Subcutaneous abdominal adipose tissue (tissue), 5 donors: ENCODE measurements around the gene MSI2.

Experiments
- H3K27ac ChIP-seq: one replicate; pipeline ENCODE4 v1.7.0; 2013; ENCODE audit warnings: low read depth, mild to moderate bottlenecking, inconsistent platforms, low read length, moderate library complexity
- H3K27me3 ChIP-seq, 5 donors: one replicate each; pipeline ENCODE4 v1.7.0; 2013; ENCODE audit warnings: low read length in 5 of 5, inconsistent platforms in 1 of 5; ENCODE audit not compliant: control insufficient read depth in 5 of 5, insufficient read depth in 4 of 5
- H3K36me3 ChIP-seq, 5 donors: one replicate each; pipeline ENCODE4 v1.7.0; 2013; ENCODE audit warnings: low read length in 5 of 5; ENCODE audit not compliant: control insufficient read depth in 5 of 5, insufficient read depth in 5 of 5
- H3K4me1 ChIP-seq, 5 donors: one replicate each; pipeline ENCODE4 v1.7.0; 2013; ENCODE audit warnings: low read length in 5 of 5, mild to moderate bottlenecking in 3 of 5, moderate library complexity in 1 of 5; ENCODE audit not compliant: control insufficient read depth in 5 of 5, insufficient read depth in 5 of 5
- H3K4me3 ChIP-seq, 5 donors: one replicate each; pipeline ENCODE4 v1.7.0; 2013; ENCODE audit warnings: low read length in 5 of 5, low read depth in 1 of 5
- H3K9ac ChIP-seq, 5 donors: one replicate each; pipeline ENCODE4 v1.7.0; 2013; ENCODE audit warnings: low read length in 5 of 5, mild to moderate bottlenecking in 4 of 5, moderate library complexity in 3 of 5
- H3K9me3 ChIP-seq, 5 donors: one replicate each; pipeline ENCODE4 v1.7.0; 2013; ENCODE audit warnings: low read length in 5 of 5; ENCODE audit not compliant: control insufficient read depth in 5 of 5
- donor health status: healthy.
- donor health status: healthy.
- donor health status: healthy.
- donor health status: healthy.
- donor health status: healthy.

Gene MSI2

DNA sequence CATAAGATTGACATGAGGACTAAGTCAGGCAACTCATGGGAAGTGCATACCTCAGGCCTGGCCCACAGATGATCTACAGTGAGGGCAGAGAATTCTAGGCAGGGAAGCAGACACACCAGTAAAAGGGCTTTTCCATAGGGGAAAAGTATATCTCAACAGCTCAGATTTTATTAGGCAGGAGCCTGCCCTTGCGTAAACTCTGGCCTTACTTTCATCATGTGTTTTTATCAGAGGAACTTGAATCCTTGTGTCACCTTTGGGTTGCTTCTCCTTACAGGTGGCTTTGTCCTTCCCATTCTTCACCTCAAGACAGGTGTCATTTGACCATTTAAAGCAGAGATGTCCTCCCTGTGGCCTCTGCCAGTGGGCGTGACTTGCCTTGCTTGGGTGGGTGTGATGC is 138.1 kb downstream of the MSI2 start:
- Histone ChIP-seq H3K36me3 (no peaks in the 10 kb centered on the region), H3K9ac (no peak overlapping the region), H3K9me3 (peaks cover 3 to 12% (median 4%) of the 10 kb centered on the region in 5 donors), H3K4me3 (no peak overlapping the region), H3K27ac (no peak overlapping the region), H3K27me3 (no peaks in the 10 kb centered on the region), H3K4me1 (no peaks in the 10 kb centered on the region)

- no peak overlapping the region for H3K9ac ChIP-seq
- peaks cover 3 to 12% (median 4%) of the 10 kb centered on the region in 5 donors for H3K9me3 ChIP-seq
- H3K4me1 ChIP-seq: no peaks in the 10 kb centered on the region
- no peak overlapping the region for H3K4me3 ChIP-seq
- H3K27me3 ChIP-seq: no peaks in the 10 kb centered on the region
- no peaks in the 10 kb centered on the region for H3K36me3 ChIP-seq
- no peak overlapping the region for H3K27ac ChIP-seq
Measured at GRCh38 chr17:57395721-57396321, 139.5 kb downstream of the MSI2 start.

- no peak overlapping the region for H3K9ac ChIP-seq
- H3K4me3 ChIP-seq: no peak overlapping the region
- H3K27ac ChIP-seq: no peak overlapping the region
- H3K27me3 ChIP-seq: no peaks in the 10 kb centered on the region
- H3K4me1 ChIP-seq: no peaks in the 10 kb centered on the region
- peaks cover 3 to 12% (median 4%) of the 10 kb centered on the region in 5 donors for H3K9me3 ChIP-seq
- H3K36me3 ChIP-seq: peaks cover 0 to 3% (median 2%) of the 10 kb centered on the region in 5 donors
Measured at GRCh38 chr17:57396511-57396921, 140.2 kb downstream of the MSI2 start.

- Histone ChIP-seq H3K4me1 (no peaks in the 10 kb centered on the region), H3K36me3 (peaks cover 0 to 11% (median 8%) of the 10 kb centered on the region in 5 donors), H3K9ac (no peak overlapping the region), H3K27me3 (no peaks in the 10 kb centered on the region), H3K9me3 (peaks cover 3 to 12% (median 4%) of the 10 kb centered on the region in 5 donors), H3K4me3 (no peak overlapping the region), H3K27ac (no peak overlapping the region)
Measured at GRCh38 chr17:57397402-57397801, 141.1 kb downstream of the MSI2 start.

GRCh38 chr17:57399690-57400089 is 143.4 kb downstream of the MSI2 start:
- no peak overlapping the region for H3K4me3 ChIP-seq
- H3K9me3 ChIP-seq: no peaks in the 10 kb centered on the region
- no peak overlapping the region for H3K27ac ChIP-seq
- H3K27me3 ChIP-seq: no peaks in the 10 kb centered on the region
- peaks cover 0 to 13% (median 8%) of the 10 kb centered on the region in 5 donors for H3K36me3 ChIP-seq
- no peaks in the 10 kb centered on the region for H3K4me1 ChIP-seq
- no peak overlapping the region for H3K9ac ChIP-seq

- H3K9me3 ChIP-seq: no peaks in the 10 kb centered on the region
- H3K4me3 ChIP-seq: no peak overlapping the region
- no peaks in the 10 kb centered on the region for H3K27me3 ChIP-seq
- H3K9ac ChIP-seq: no peak overlapping the region
- H3K36me3 ChIP-seq: peaks cover 0 to 13% (median 8%) of the 10 kb centered on the region in 5 donors
- no peaks in the 10 kb centered on the region for H3K4me1 ChIP-seq
- H3K27ac ChIP-seq: no peak overlapping the region
Measured at GRCh38 chr17:57400648-57401047, 144.3 kb downstream of the MSI2 start.

GRCh38 chr17:57401556-57402488 is 145.5 kb downstream of the MSI2 start:
- Histone ChIP-seq H3K4me1 (no peaks in the 10 kb centered on the region), H3K9me3 (no peaks in the 10 kb centered on the region), H3K9ac (no peak overlapping the region), H3K4me3 (no peak overlapping the region), H3K36me3 (peaks cover 0 to 13% (median 8%) of the 10 kb centered on the region in 5 donors), H3K27ac (no peak overlapping the region), H3K27me3 (no peaks in the 10 kb centered on the region)

- no peaks in the 10 kb centered on the region for H3K4me1 ChIP-seq
- H3K9ac ChIP-seq: no peak overlapping the region
- no peaks in the 10 kb centered on the region for H3K27me3 ChIP-seq
- peaks cover 0 to 13% (median 8%) of the 10 kb centered on the region in 5 donors for H3K36me3 ChIP-seq
- no peak overlapping the region for H3K27ac ChIP-seq
- H3K4me3 ChIP-seq: no peak overlapping the region
- H3K9me3 ChIP-seq: no peaks in the 10 kb centered on the region
Measured at GRCh38 chr17:57402681-57403180, 146.4 kb downstream of the MSI2 start.

GRCh38 chr17:57403236-57403635 is 146.9 kb downstream of the MSI2 start:
- no peaks in the 10 kb centered on the region for H3K4me1 ChIP-seq
- H3K9ac ChIP-seq: no peak overlapping the region
- no peak overlapping the region for H3K27ac ChIP-seq
- H3K36me3 ChIP-seq: peaks cover 0 to 13% (median 8%) of the 10 kb centered on the region in 5 donors
- H3K27me3 ChIP-seq: no peaks in the 10 kb centered on the region
- H3K9me3 ChIP-seq: no peaks in the 10 kb centered on the region
- H3K4me3 ChIP-seq: no peak overlapping the region

GRCh38 chr17:57404073-57404472 is 147.8 kb downstream of the MSI2 start:
- no peak overlapping the region for H3K9ac ChIP-seq
- no peaks in the 10 kb centered on the region for H3K27me3 ChIP-seq
- H3K9me3 ChIP-seq: no peaks in the 10 kb centered on the region
- H3K27ac ChIP-seq: no peak overlapping the region
- H3K4me1 ChIP-seq: no peaks in the 10 kb centered on the region
- no peak overlapping the region for H3K4me3 ChIP-seq
- H3K36me3 ChIP-seq: peaks cover 0 to 13% (median 8%) of the 10 kb centered on the region in 5 donors
